IMR-90 (cell line): ENCODE measurements around the gene PRPF6. TPM values are rescaled to one million over a fixed set of nuclear protein-coding genes. Genes with fewer than 3 reads are reported as not detected.

Source experiments
- ATAC-seq: fragments of 200-7000 bp; cut with Tn5 transposase; 2 replicates; pipeline ENCODE4 v1.9.1; 2020; ENCODE audit warnings: low read depth, mild to moderate bottlenecking, moderate library complexity
- BruUV-seq: library from RNA; stranded (reverse); fragments of 400-500 nt; replicated peaks from 2 replicates; lab custom pipeline; 2021; lab: Mats Ljungman, UMichigan
- CTCF ChIA-PET: fragments of 300-600 bp; formaldehyde crosslinking; extraction: SDS; loops from one replicate; lab custom pipeline; 2021; ENCODE audit warnings: antibody characterized with exemption; lab: Yijun Ruan, JAX
- POLR2A ChIA-PET: fragments of 300-600 bp; sonication (Branson Sonifier 250); formaldehyde crosslinking; loops from one replicate; lab custom pipeline; 2022; ENCODE audit warnings: antibody characterized with exemption; ENCODE audit not compliant: unreplicated experiment; lab: Charles Lee
- DNase-seq: peaks from one replicate; pipeline ENCODE4 v3.0.0; 2013
- H2AFZ ChIP-seq: replicated peaks from 2 replicates; pipeline ENCODE3; 2013; ENCODE audit warnings: low read length, mild to moderate bottlenecking; ENCODE audit not compliant: poor library complexity
- H2AK5ac ChIP-seq: 2 replicates; pipeline ENCODE4 v1.6.1; 2013; ENCODE audit warnings: low read depth, low read length, inconsistent platforms
- H2AK9ac ChIP-seq: replicated peaks from 2 replicates; pipeline ENCODE3; 2013; ENCODE audit warnings: mild to moderate bottlenecking, low read depth, low read length, moderate library complexity; ENCODE audit not compliant: poor library complexity
- H2BK120ac ChIP-seq: 2 replicates; pipeline ENCODE4 v1.6.1; 2013; ENCODE audit warnings: low read depth, low read length, inconsistent platforms
- H2BK15ac ChIP-seq: 3 replicates; pipeline ENCODE4 v1.6.1; 2013; ENCODE audit warnings: low read depth, low read length, inconsistent platforms
- H2BK20ac ChIP-seq: 2 replicates; pipeline ENCODE4 v1.6.1; 2013; ENCODE audit warnings: low read depth, mild to moderate bottlenecking, inconsistent platforms, low read length, moderate library complexity
- H2BK5ac ChIP-seq: 2 replicates; pipeline ENCODE4 v1.6.1; 2013; ENCODE audit warnings: mild to moderate bottlenecking, low read depth, low read length, inconsistent platforms; ENCODE audit not compliant: poor library complexity, severe bottlenecking
- H3K14ac ChIP-seq: replicated peaks from 2 replicates; pipeline ENCODE4 v1.6.1; 2013; ENCODE audit warnings: low read depth, low read length, inconsistent platforms
- H3K18ac ChIP-seq: 2 replicates; pipeline ENCODE4 v1.6.1; 2013; ENCODE audit warnings: low read depth, low read length, control low read depth
- H3K23ac ChIP-seq: 2 replicates; pipeline ENCODE4 v1.6.1; 2013; ENCODE audit warnings: low read depth, low read length, inconsistent platforms
- H3K27ac ChIP-seq: 2 replicates; pipeline ENCODE4 v1.5.1; 2013; ENCODE audit warnings: mild to moderate bottlenecking, control low read depth, low read length; ENCODE audit not compliant: insufficient read depth
- H3K27me3 ChIP-seq: 2 replicates; pipeline ENCODE4 v1.6.1; 2013; ENCODE audit warnings: low read length; ENCODE audit not compliant: control insufficient read depth, insufficient read depth
- H3K36me3 ChIP-seq: 2 replicates; pipeline ENCODE4 v1.6.1; 2013; ENCODE audit warnings: low read length, mixed read lengths; ENCODE audit not compliant: control insufficient read depth, insufficient read depth
- H3K4ac ChIP-seq: 2 replicates; pipeline ENCODE4 v1.6.1; 2013; ENCODE audit warnings: low read depth, low read length, inconsistent platforms
- H3K4me1 ChIP-seq: 2 replicates; pipeline ENCODE4 v1.6.1; 2013; ENCODE audit warnings: low read length, mixed read lengths; ENCODE audit not compliant: control insufficient read depth, insufficient read depth
- H3K4me2 ChIP-seq: 2 replicates; pipeline ENCODE4 v1.6.1; 2013; ENCODE audit warnings: low read depth, mild to moderate bottlenecking, control low read depth, low read length, moderate library complexity
- H3K4me3 ChIP-seq: 2 replicates; pipeline ENCODE4 v1.5.1; 2013; ENCODE audit warnings: low read depth, mild to moderate bottlenecking, control low read depth, low read length, moderate library complexity; ENCODE audit not compliant: insufficient read depth
- H3K56ac ChIP-seq: 2 replicates; pipeline ENCODE4 v1.6.1; 2013; ENCODE audit warnings: low read length, inconsistent platforms; ENCODE audit not compliant: insufficient read depth; ENCODE audit errors: extremely low read depth
- H3K79me1 ChIP-seq, 2 experiments: 2 replicates each; pipeline ENCODE4 v1.6.1; 2013; ENCODE audit warnings: low read length in 2 of 2, inconsistent platforms in 1 of 2, low read depth in 1 of 2
- H3K9ac ChIP-seq: 2 replicates; pipeline ENCODE4 v1.6.1; 2013; ENCODE audit warnings: low read depth, low read length, control low read depth
- H3K9me1 ChIP-seq: 2 replicates; pipeline ENCODE4 v1.6.1; 2013; ENCODE audit warnings: low read length, inconsistent platforms; ENCODE audit not compliant: insufficient read depth
- H3K9me3 ChIP-seq: 2 replicates; pipeline ENCODE4 v1.6.1; 2013; ENCODE audit warnings: low read length; ENCODE audit not compliant: control insufficient read depth, insufficient read depth
- H4K20me1 ChIP-seq: 2 replicates; pipeline ENCODE4 v1.6.1; 2013; ENCODE audit warnings: low read length, inconsistent platforms; ENCODE audit not compliant: insufficient read depth
- H4K5ac ChIP-seq: 2 replicates; pipeline ENCODE4 v1.6.1; 2013; ENCODE audit warnings: mild to moderate bottlenecking, low read depth, low read length, control low read depth
- H4K8ac ChIP-seq, 2 experiments: 2 replicates each; pipeline ENCODE4 v1.6.1; 2013; ENCODE audit warnings: low read depth in 2 of 2, low read length in 2 of 2, control low read depth in 1 of 2, inconsistent platforms in 1 of 2
- H4K91ac ChIP-seq: 2 replicates; pipeline ENCODE4 v1.6.1; 2013; ENCODE audit warnings: low read depth, low read length, inconsistent platforms; ENCODE audit not compliant: insufficient read depth
- BHLHE40 ChIP-seq: fragments of 150-350 bp; IDR thresholded peaks from 2 replicates; pipeline ENCODE4 v1.6.1; 2016; ENCODE audit warnings: mild to moderate bottlenecking, low read depth, low read length
- CEBPB ChIP-seq: IDR thresholded peaks from 2 replicates; pipeline ENCODE4 v1.6.1; 2012; ENCODE audit warnings: low read depth, low read length, improper control_type of control experiment
- FOS ChIP-seq: fragments of 150-350 bp; IDR thresholded peaks from 2 replicates; pipeline ENCODE4 v1.6.1; 2016; ENCODE audit warnings: low read depth, low read length
- MAZ ChIP-seq: IDR thresholded peaks from 2 replicates; pipeline ENCODE4 v1.6.1; 2012; ENCODE audit warnings: low read depth, mild to moderate bottlenecking, low read length, improper control_type of control experiment, moderate library complexity, borderline replicate concordance
- MXI1 ChIP-seq: IDR thresholded peaks from 2 replicates; pipeline ENCODE4 v1.6.1; 2012; ENCODE audit warnings: low read depth, mild to moderate bottlenecking, low read length, moderate library complexity, borderline replicate concordance
- NFE2L2 ChIP-seq: fragments of 150-350 bp; IDR thresholded peaks from 2 replicates; pipeline ENCODE4 v1.6.1; 2016; ENCODE audit warnings: low read depth, mild to moderate bottlenecking, low read length
- POLR2A ChIP-seq: IDR thresholded peaks from 2 replicates; pipeline ENCODE4 v1.6.1; 2012; ENCODE audit warnings: mild to moderate bottlenecking, low read depth, low read length
- RAD21 ChIP-seq: IDR thresholded peaks from 2 replicates; pipeline ENCODE4 v1.6.1; 2012; ENCODE audit warnings: low read length, improper control_type of control experiment
- RCOR1 ChIP-seq: IDR thresholded peaks from 2 replicates; pipeline ENCODE4 v1.6.1; 2012; ENCODE audit warnings: mild to moderate bottlenecking, low read length, improper control_type of control experiment; ENCODE audit not compliant: insufficient replicate concordance
- RFX5 ChIP-seq: IDR thresholded peaks from 2 replicates; pipeline ENCODE4 v1.8.0; 2012; ENCODE audit warnings: low read depth, mild to moderate bottlenecking, low read length, moderate library complexity
- SMC3 ChIP-seq: fragments of 150-350 bp; IDR thresholded peaks from 2 replicates; pipeline ENCODE4 v1.6.1; 2016; ENCODE audit warnings: low read depth, mild to moderate bottlenecking, antibody characterized with exemption, low read length, moderate library complexity
- WGBS, 2 experiments: methylation state at CpG; one replicate each; pipeline versions ENCODE4 v1.1.5 to v1.1.7; 2013; ENCODE audit warnings: missing lambda C conversion rate in 2 of 2; ENCODE audit not compliant: insufficient read length in 1 of 2; ENCODE audit errors: extremely low coverage in 2 of 2; 5-methylcytosine and 5-hydroxymethylcytosine counted together
- dilution Hi-C: fragments of 300-500 bp; cut with HindIII; formaldehyde crosslinking; loops from one replicate; pipeline ENCODE4 v1.14.3; 2018; ENCODE audit warnings: low sequenced_read_pairs; ENCODE audit not compliant: unreplicated experiment
- in situ Hi-C: fragments of 300-500 bp; cut with MboI; formaldehyde crosslinking; loops from 3 replicates; pipeline ENCODE4 v1.14.3; 2019; ENCODE audit warnings: low sequenced_read_pairs, inconsistent platforms, mixed read lengths
- intact Hi-C: fragments of 100-400 bp; cut with micrococcal nuclease; formaldehyde crosslinking; loops from 2 replicates; pipeline ENCODE4 v1.10.0; 2022
- polyA plus RNA-seq, 3 experiments: library from polyadenylated mRNA; depleted of rRNA; stranded (reverse); fragments of >200 nt; gene quantifications; 2 replicates each; pipeline ENCODE4 v1.2.3, GENCODE V29; 2012; ENCODE audit warnings: low replicate concordance in 1 of 3
- total RNA-seq: library from RNA; depleted of rRNA; stranded (reverse); fragments of >200 nt; gene quantifications from 2 replicates; pipeline ENCODE4 v1.2.3, GENCODE V29; 2012
- TF ChIP-seq, protein P1 (sequence below): fragments of 150-350 bp; IDR thresholded peaks from 2 replicates; pipeline ENCODE4 v1.6.1; 2017; ENCODE audit warnings: mild to moderate bottlenecking, antibody characterized with exemption, low read length, low read depth
- TF ChIP-seq, protein P2 (sequence below): fragments of 150-350 bp; IDR thresholded peaks from 2 replicates; pipeline ENCODE4 v1.6.1; 2016; ENCODE audit warnings: low read depth, mild to moderate bottlenecking, low read length, moderate library complexity, borderline replicate concordance
- TF ChIP-seq, protein P3 (sequence below): conservative IDR thresholded peaks from 2 replicates; pipeline ENCODE4 v1.5.1; 2012; ENCODE audit warnings: mild to moderate bottlenecking, low read depth, low read length, improper control_type of control experiment

PRPF6 gene
- total and polyA plus RNA-seq, 2 of the 4 experiments (the other 2 are of a cell fraction) = 43.5 to 71.3 TPM

DNA sequence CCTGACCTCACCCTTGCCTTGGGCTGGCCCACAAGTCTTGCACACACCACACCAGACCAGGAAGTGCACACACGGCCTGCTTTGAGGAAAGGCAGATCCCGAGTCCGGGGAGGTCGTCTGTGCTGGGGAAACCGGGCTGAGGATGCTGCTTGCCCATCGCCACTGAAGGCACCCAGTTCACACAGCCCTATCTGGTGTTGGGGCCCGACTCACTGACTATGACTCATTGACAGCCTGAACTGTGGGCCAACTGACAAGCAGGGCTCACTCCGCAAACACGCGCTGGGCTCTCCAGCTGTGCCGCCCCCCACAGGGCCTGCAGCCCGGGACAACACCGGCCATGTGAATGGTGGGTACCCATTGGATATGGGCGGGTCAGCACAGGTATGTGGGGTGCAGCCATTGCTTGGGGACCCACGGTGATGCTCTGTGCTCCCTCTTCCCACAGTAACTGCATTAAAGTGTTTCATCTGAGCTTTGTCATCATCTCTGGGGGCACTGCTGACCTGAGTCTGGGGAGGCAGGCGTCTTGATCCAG lies 3.1 kb upstream of the PRPF6 start:
- H4K20me1 ChIP-seq = 0 out of 2 replicates have a peak, but pooled peaks cover 3% of the 10 kb centered on the region
- peak overlapping the region; percentile 21 for H2BK5ac ChIP-seq
- H3K4ac ChIP-seq = peak overlapping the region; percentile 49; the same call in 1 of the 2 replicates
- CTCF ChIA-PET = no interaction called here
- no peak overlapping the region for H3K23ac ChIP-seq
- no peak overlapping the region for H3K56ac ChIP-seq
- H4K5ac ChIP-seq = no peak overlapping the region
- H2BK20ac ChIP-seq = no peak overlapping the region; the same call in 1 of the 2 replicates
- ATAC-seq (peak; percentile 28), DNase-seq (peak; percentile 88)
- H3K9ac ChIP-seq = no peak overlapping the region
- H3K27me3 ChIP-seq = no peaks in the 10 kb centered on the region
- peaks cover 12 to 24% of the 10 kb centered on the region in 2 experiments for H3K79me1 ChIP-seq
- intact Hi-C loops = no loop called here
- H3K4me2 ChIP-seq = peak overlapping the region; percentile 33
- peak overlapping the region in 1 of 2 experiments; percentile 49; a peak in 2 of 4 replicates for H4K8ac ChIP-seq
- H3K4me1 ChIP-seq = peaks cover 39% of the 10 kb centered on the region
- WGBS, 2 experiments = 16% methylated on average over 5 of the region's 16 CpGs; no CpG with 5 or more reads in 1 of the 2 experiments
- in situ Hi-C loops = loop anchor here (10.0 kb wide), 1 partner anchor 443 kb away; the partner anchor contains the start of gene PTK6
- no peaks in the 10 kb centered on the region for H3K9me3 ChIP-seq
- no peak overlapping the region for H2BK15ac ChIP-seq
- peaks cover under 1% of the 10 kb centered on the region; the same call in 1 of the 2 replicates for H3K36me3 ChIP-seq
- dilution Hi-C loops = no loop called here
- peak overlapping the region; percentile 35; the same call in 1 of the 2 replicates for H2BK120ac ChIP-seq
- H3K18ac ChIP-seq = no peak overlapping the region
- peak overlapping the region; percentile 84 for H2AK9ac ChIP-seq
- H3K4me3 ChIP-seq = no peak overlapping the region
- peak overlapping the region; percentile 85 for H2AFZ ChIP-seq
- BruUV-seq = no TSS peak
- H3K9me1 ChIP-seq = peaks cover 22% of the 10 kb centered on the region
- no peak overlapping the region; the same call in 1 of the 2 replicates for H3K27ac ChIP-seq
- H3K14ac ChIP-seq = 0 out of 2 replicates have a peak overlapping the region, but pooled peaks have one; percentile 19
- H4K91ac ChIP-seq = peak overlapping the region; percentile 54
- peak overlapping the region; percentile 81 for H2AK5ac ChIP-seq
- POLR2A ChIA-PET = interaction anchor here (0.5 kb wide), 1 partner anchor 12 kb away, joined by 3 read pairs; no protein-coding TSS in a partner anchor
- TF ChIP-seq POLR2A = no peak
- no peak for TF ChIP-seq RFX5
- no peak for TF ChIP-seq RAD21
- TF ChIP-seq, protein P1, sequence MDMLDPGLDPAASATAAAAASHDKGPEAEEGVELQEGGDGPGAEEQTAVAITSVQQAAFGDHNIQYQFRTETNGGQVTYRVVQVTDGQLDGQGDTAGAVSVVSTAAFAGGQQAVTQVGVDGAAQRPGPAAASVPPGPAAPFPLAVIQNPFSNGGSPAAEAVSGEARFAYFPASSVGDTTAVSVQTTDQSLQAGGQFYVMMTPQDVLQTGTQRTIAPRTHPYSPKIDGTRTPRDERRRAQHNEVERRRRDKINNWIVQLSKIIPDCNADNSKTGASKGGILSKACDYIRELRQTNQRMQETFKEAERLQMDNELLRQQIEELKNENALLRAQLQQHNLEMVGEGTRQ = 0 out of 2 replicates have a peak, but pooled peaks have one; percentile 4
- TF ChIP-seq MXI1 = peak; percentile 89
- TF ChIP-seq, protein P2, sequence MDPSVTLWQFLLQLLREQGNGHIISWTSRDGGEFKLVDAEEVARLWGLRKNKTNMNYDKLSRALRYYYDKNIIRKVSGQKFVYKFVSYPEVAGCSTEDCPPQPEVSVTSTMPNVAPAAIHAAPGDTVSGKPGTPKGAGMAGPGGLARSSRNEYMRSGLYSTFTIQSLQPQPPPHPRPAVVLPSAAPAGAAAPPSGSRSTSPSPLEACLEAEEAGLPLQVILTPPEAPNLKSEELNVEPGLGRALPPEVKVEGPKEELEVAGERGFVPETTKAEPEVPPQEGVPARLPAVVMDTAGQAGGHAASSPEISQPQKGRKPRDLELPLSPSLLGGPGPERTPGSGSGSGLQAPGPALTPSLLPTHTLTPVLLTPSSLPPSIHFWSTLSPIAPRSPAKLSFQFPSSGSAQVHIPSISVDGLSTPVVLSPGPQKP = no peak
- TF ChIP-seq BHLHE40 = no peak
- TF ChIP-seq, protein P3, sequence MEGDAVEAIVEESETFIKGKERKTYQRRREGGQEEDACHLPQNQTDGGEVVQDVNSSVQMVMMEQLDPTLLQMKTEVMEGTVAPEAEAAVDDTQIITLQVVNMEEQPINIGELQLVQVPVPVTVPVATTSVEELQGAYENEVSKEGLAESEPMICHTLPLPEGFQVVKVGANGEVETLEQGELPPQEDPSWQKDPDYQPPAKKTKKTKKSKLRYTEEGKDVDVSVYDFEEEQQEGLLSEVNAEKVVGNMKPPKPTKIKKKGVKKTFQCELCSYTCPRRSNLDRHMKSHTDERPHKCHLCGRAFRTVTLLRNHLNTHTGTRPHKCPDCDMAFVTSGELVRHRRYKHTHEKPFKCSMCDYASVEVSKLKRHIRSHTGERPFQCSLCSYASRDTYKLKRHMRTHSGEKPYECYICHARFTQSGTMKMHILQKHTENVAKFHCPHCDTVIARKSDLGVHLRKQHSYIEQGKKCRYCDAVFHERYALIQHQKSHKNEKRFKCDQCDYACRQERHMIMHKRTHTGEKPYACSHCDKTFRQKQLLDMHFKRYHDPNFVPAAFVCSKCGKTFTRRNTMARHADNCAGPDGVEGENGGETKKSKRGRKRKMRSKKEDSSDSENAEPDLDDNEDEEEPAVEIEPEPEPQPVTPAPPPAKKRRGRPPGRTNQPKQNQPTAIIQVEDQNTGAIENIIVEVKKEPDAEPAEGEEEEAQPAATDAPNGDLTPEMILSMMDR = no peak
- peak; percentile 48 for TF ChIP-seq RCOR1
- TF ChIP-seq CEBPB = no peak
- TF ChIP-seq MAZ = peak; percentile 35; the same call in 1 of the 2 replicates
- peak; percentile 84 for TF ChIP-seq FOS
- TF ChIP-seq NFE2L2 = no peak
- no peak for TF ChIP-seq SMC3
